HG03045 (cell line): ENCODE results near the gene DLL4.
"Not testable (repeated sequence)": the region's sequence is repeated elsewhere in the genome, so short reads cannot be mapped to it uniquely, and the experiment has no call there.

Experiments used
- ATAC-seq: cut with Tn5 transposase; IDR thresholded peaks from one replicate; pipeline ENCODE4 v1.9.1; 2021; ENCODE audit warnings: mild to moderate bottlenecking, moderate library complexity; ENCODE audit not compliant: unreplicated experiment

Gene DLL4

GRCh38 chr15:40941528-40942336 is 12.6 kb downstream of the DLL4 start:
- ATAC-seq = peak; percentile 52

DNA sequence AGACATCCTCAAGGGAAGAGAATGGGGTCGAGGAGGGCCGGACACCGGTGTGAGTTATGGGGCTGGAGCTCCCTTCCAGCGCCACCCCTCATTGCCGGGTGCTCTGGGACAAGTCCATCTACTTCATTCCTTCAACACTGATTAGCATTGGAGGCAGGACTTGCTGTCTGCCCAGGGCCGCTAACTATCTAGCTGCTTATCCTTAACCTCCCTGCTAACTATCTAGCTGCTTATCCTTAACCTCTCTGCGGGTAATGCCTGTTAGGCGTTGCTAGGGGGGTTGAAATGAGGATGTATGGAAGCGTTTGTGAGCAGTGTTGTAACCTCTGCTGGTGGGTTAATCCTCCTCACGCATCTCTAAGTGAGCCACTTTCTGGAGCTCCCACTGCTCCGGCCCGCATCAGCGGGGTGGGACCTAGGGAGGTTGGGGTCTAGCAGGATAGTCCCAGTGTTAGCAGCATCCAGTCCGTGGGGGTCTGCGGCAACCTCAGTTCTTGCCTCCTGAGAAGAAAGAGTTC is 13.3 kb downstream of the DLL4 start:
- ATAC-seq = no peak

GRCh38 chr15:40942878-40943277 is 13.7 kb downstream of the DLL4 start:
- ATAC-seq = no peak

DNA sequence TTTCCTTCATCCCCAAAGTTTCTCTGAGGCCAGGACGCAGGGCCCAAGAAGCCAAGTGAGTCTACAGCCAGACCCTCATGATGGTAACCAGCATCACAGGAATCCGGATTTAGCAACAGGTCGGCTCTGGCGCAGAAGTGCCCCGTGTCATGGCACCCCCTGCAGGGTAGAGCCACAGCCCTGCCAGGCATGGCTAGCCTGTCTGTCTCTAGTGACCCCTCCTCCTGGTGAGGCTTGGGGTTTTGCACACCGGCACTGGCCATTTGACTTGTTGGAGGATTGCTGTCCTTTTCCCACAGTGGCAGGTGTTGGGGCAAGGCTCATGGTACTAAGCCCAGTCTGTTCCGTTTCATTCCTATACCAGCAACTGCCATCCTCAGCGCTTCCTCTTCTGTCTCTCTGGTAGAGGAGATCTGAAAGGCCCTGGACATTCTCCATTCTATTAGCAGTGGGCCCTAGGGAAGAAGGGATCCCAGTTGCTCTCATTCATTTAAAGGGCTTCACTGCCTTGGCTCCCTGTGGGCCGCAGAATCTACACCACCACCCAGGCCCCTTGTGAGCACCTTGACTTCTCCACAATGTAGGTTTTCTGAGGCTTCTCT is 14.7 kb downstream of the DLL4 start:
- ATAC-seq = no peak

DNA sequence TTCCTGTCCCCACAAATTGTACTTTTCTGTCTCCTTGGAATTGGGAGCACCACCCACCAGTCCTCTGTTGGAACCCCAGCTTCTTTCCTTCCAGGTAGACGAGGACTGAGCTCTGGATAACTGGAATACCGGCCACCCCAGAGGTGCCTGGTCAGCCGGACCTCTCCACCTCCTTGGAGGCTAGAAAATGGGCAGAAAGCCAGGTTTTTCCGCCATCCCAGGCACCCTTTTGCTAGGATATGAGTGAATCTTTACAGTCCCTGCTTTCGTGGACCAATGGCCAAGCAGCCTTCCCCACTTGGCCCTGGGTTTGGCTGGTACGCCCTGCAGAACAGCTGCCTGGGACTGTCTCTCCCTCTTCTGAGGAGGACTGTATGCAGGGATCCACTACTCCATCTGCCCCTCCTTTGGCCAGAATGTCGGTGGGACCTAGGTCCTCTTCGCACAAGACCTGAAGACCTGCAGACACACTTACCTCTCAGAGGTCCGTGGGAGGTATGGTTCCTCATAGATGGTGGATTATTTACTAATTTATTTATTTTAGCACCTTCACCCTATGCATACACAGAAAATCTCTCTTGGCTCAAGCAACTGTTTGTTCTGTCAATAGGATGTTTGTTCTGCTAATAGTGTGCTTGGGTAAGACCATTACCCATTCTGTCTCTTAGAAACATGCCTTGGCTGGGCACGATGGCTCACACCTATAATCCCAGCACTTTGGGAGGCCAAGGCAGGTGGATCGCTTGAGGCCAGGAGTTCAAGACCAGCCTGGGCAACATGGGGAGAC is 15.6 kb downstream of the DLL4 start:
- ATAC-seq = no peak

GRCh38 chr15:40948706-40949473 is 19.8 kb downstream of the DLL4 start:
- no peak for ATAC-seq

GRCh38 chr15:40949756-40950207 is 20.6 kb downstream of the DLL4 start:
- ATAC-seq = no peak

DNA sequence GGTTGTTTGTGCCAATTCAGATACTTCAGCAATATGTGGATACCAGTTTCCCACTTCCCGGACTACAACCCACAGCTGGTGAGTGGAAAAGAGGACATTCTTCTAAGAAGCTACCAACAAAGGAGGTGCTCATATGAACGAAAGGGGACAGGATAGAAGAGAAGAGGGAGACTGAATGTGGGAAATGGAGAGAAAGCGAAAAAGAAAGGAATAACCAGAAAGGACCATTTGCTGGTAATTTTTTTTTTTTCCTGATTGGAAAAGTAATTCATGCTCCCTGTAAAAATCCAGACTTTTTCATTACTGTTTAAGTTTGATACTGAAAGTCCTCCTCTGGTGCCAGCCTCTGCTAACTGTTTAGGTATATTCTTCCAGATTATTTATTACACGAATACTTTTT is 22.6 kb downstream of the DLL4 start:
- no peak for ATAC-seq

DNA sequence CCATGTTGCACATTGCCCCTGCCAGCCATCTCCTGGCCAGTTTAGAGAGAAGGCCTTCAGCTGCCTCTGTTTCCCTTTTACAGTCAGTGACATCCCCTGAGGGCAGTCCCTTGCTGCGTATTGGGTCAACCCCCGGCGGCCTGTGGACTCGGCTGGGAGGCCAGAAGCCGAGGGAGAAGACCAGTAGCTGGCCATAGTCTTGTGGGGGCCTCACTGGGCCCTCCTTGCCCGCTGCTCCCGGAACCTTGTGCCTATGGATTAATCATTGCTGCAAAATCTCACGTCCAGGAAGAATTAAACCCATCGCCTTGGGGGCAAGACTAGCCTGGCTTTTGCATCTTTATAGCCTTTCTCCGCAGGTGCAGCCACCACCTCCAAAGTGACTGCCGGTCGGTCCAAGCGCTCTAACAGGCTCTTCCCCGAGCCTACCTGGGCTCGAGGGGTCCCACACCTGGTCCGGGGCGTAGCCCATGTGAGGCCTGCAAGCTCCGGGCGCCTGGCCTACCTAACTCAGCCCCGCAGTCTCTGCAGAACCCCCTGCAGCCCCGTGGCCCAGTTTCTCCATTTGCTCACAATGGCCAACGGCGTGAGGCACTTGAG is 23.3 kb downstream of the DLL4 start:
- ATAC-seq = peak; percentile 16

- ATAC-seq = peak; percentile 93
These were observed 24.0 kb downstream of the DLL4 start, which contains the start of gene CHAC1 for GRCh38 chr15:40952901-40953712. TSS of gene CHAC1 (plus strand) at chr15:40953471. CDS start at chr15:40953584, 113 bp downstream.

- ATAC-seq = no peak
These were observed 24.6 kb downstream of the DLL4 start for GRCh38 chr15:40953713-40954074.

DNA sequence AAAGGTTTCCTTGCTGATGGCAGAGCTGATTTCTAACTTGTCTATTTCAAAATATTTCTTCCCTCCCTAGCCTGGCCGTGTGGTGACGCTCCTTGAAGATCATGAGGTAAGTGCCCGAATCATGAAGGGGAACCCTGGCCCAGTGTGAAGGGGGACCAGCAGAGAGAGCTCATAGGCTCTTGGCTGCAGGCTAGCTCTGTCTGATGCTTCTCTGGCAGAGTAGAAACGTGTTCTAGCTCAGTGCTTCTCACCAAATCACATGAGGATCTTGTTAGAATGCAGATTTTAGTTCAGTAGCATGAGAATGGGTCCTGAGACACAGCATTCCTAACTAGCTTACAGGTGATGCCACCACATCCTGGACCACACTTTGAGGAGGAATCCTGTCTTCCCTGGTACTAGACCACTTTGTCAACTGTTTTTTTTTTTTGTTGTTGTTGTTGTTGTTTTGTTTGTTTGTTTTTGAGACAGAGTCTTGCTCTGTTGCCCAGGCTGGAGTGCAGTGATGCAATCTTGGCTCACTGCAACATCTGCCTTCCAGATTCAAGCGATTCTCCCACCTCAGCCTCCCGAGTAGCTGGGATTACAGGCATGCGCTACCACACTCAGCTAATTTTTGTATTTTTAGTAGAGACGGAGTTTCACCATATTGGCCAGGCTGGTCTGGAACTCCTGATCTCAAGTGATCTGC is 25.2 kb downstream of the DLL4 start:
- not testable (repeated sequence) for ATAC-seq

- ATAC-seq = no peak
These were observed 26.2 kb downstream of the DLL4 start for GRCh38 chr15:40955141-40955903.

- ATAC-seq = no peak
These were observed 26.9 kb downstream of the DLL4 start for GRCh38 chr15:40955930-40956540.

DNA sequence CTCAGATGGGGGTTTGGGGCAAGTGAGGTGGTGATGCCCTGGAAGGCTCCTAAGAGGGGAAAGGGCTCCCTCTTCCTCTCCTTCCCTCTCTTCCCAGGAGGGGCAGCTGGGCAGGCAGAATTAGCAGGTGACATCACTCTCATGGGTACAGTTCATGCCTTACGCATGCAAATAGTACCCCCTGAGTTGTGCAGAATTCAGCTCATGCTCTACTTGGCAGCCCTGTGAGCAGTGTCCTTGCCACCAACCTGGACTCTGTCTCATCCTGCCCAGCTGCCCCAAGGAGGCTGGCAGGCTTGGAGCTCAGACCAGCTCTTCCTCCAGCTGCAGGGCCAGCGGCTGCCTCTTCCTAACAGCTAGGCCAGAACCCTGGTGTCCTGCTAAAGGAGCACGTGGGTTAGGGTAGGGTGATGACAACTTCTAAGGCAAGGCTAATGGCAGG is 27.4 kb downstream of the DLL4 start:
- no peak for ATAC-seq

DNA sequence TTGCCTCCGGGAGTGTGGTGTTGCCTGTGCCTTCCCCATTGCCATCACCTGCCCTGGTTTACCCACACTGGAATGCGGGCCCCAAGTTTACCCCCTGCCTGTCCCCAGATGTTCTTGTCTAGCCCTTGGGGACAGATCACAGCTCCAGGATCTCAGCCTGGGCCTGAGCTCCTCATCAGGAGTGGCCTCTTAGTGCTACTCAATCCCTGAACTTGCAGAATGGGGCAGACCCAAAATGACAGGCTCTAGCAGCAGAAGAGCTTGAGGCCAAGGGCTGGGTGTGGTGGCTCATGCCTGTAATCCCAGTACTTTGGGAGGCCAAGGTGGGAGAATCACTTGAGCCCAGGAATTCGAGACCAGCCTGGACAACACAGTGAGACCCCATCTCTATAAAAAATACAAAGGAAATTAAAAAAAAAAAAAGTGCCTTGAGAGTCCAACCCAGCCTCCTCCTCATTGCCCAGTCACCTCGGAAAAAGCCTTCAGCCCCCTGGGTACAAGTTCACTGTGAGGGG is 28.0 kb downstream of the DLL4 start:
- ATAC-seq = no peak

- ATAC-seq = no peak
These were observed 28.5 kb downstream of the DLL4 start for GRCh38 chr15:40957581-40958051.
